Ishikawa (cell line): ENCODE results near the gene KCNG2.
A peak's percentile ranks its signal among the peaks of the same experiment; 100 is the strongest.

Source experiments
- CEBPB ChIP-seq: IDR thresholded peaks from 2 replicates; pipeline ENCODE4 v1.6.1; 2012
- CREB1 ChIP-seq: IDR thresholded peaks from 2 replicates; pipeline ENCODE4 v1.6.1; 2012; ENCODE audit warnings: low read depth
- EGR1 ChIP-seq: IDR thresholded peaks from 2 replicates; pipeline ENCODE4 v1.6.1; 2012
- EP300 ChIP-seq: IDR thresholded peaks from 2 replicates; pipeline ENCODE4 v1.6.1; 2012; ENCODE audit warnings: borderline replicate concordance
- FOXM1 ChIP-seq: IDR thresholded peaks from 2 replicates; pipeline ENCODE4 v1.6.1; 2012; ENCODE audit warnings: low read depth, borderline replicate concordance
- MAX ChIP-seq: IDR thresholded peaks from 2 replicates; pipeline ENCODE4 v1.6.1; 2012
- NFIC ChIP-seq: IDR thresholded peaks from 2 replicates; pipeline ENCODE4 v1.6.1; 2012
- RAD21 ChIP-seq: IDR thresholded peaks from 2 replicates; pipeline ENCODE4 v1.6.1; 2012; ENCODE audit warnings: low read depth
- TAF1 ChIP-seq: IDR thresholded peaks from 2 replicates; pipeline ENCODE4 v1.6.1; 2012; ENCODE audit warnings: low read depth, mild to moderate bottlenecking
- TCF12 ChIP-seq: IDR thresholded peaks from 2 replicates; pipeline ENCODE4 v1.6.1; 2012; ENCODE audit warnings: low read depth
- TEAD4 ChIP-seq: IDR thresholded peaks from 2 replicates; pipeline ENCODE4 v1.6.1; 2012
- USF1 ChIP-seq: IDR thresholded peaks from 2 replicates; pipeline ENCODE4 v1.6.1; 2012
- YY1 ChIP-seq: IDR thresholded peaks from 2 replicates; pipeline ENCODE4 v1.6.1; 2012; ENCODE audit warnings: low read depth
- ZBTB7A ChIP-seq: IDR thresholded peaks from 2 replicates; pipeline ENCODE4 v1.6.1; 2012; ENCODE audit warnings: low read depth
- TF ChIP-seq, protein P1 (sequence below): IDR thresholded peaks from 2 replicates; pipeline ENCODE4 v1.6.1; 2012; ENCODE audit warnings: low read depth, mild to moderate bottlenecking

The KCNG2 gene

GRCh38 chr18:79795446-79795845, 2.3 kb upstream of the KCNG2 start:
- TF ChIP-seq, protein P1, sequence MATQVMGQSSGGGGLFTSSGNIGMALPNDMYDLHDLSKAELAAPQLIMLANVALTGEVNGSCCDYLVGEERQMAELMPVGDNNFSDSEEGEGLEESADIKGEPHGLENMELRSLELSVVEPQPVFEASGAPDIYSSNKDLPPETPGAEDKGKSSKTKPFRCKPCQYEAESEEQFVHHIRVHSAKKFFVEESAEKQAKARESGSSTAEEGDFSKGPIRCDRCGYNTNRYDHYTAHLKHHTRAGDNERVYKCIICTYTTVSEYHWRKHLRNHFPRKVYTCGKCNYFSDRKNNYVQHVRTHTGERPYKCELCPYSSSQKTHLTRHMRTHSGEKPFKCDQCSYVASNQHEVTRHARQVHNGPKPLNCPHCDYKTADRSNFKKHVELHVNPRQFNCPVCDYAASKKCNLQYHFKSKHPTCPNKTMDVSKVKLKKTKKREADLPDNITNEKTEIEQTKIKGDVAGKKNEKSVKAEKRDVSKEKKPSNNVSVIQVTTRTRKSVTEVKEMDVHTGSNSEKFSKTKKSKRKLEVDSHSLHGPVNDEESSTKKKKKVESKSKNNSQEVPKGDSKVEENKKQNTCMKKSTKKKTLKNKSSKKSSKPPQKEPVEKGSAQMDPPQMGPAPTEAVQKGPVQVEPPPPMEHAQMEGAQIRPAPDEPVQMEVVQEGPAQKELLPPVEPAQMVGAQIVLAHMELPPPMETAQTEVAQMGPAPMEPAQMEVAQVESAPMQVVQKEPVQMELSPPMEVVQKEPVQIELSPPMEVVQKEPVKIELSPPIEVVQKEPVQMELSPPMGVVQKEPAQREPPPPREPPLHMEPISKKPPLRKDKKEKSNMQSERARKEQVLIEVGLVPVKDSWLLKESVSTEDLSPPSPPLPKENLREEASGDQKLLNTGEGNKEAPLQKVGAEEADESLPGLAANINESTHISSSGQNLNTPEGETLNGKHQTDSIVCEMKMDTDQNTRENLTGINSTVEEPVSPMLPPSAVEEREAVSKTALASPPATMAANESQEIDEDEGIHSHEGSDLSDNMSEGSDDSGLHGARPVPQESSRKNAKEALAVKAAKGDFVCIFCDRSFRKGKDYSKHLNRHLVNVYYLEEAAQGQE: no peak

GRCh38 chr18:79796016-79796415, 1.7 kb upstream of the KCNG2 start:
- TF ChIP-seq TEAD4 (no peak), USF1 (no peak), FOXM1 (no peak), EGR1 (no peak), MAX (no peak), ZBTB7A (no peak), NFIC (no peak), CREB1 (no peak)

DNA sequence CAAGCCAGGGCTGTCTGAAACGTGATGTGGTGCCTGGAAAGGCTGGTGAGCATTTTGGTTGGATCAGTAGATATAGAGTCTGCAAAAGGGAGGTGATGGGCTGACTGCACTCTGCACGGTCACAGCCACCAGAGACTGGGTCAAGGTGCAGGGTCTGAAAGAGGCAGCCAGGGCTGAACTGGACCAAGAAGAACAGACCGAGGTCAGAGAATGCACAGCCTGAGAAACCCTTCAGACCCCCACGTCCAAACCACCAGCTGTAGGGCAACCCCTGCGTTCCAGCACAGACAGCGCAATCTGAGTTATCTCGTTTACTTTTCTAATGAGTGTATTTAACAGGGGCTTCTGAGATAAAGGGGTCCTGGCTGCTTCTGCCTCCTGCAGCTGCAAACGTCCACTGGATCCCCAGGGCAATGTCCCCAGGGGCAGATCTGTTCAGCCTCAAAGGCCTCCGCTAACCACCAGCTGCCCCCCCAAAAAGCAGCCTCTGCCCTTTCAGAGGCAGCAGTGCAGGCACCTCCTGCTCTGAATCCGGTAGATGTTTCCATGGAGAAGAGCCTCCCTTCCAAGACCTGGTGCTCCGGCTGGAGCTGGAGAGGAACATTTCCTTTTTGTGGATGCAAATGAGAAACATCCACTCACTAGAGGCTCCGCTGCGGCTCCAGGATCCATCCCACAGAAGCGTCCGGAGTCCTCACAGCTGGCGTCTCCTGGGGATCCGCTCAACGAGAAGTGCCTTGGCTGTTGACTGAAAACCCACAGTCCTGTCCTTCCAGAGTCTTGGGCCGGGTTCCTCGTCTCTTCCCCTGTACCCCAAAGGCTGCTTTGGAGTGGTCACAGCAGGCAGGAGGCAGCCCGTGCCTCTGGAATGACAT, 970 bp upstream of the KCNG2 start:
- TF ChIP-seq TEAD4 (no peak), USF1 (no peak)

GRCh38 chr18:79798346-79798998, 734 bp downstream of the KCNG2 start:
- TF ChIP-seq USF1: no peak
- TF ChIP-seq CREB1: no peak
- peak; percentile 26; the same call in 1 of the 2 replicates for TF ChIP-seq ZBTB7A

DNA sequence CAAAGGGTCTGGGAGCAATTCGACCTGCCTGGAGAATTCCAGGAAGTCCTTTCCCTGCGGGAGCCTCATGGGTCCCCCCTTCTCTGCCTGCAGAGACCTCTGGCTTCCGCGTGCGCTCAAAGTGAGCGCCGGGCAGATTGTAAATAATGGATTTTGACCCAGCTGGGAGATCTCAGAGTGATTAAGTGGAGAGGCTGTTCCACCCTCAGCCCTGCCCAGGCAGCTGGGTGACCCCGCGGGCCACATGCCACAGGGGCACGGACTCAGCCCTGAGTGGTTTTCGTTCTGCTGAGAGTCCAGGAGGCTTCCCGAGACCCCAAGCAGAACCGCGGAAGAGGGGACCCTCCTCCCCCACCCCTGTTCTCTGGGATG, 1.2 kb downstream of the KCNG2 start:
- TF ChIP-seq FOXM1 (no peak), CREB1 (no peak), TEAD4 (no peak), CEBPB (no peak), MAX (no peak), EGR1 (no peak), RAD21 (no peak), EP300 (no peak), TAF1 (no peak), USF1 (no peak), TCF12 (no peak)
- TF ChIP-seq, protein P1: no peak

- TF ChIP-seq TEAD4 (no peak), TCF12 (no peak), RAD21 (no peak), YY1 (no peak), MAX (no peak), CREB1 (no peak), FOXM1 (no peak)
Observed at GRCh38 chr18:79799619-79800370, 2.1 kb downstream of the KCNG2 start.
